NCI-H2081 treated with DMSO at 0.1 percent for 48 hours (cell line): Measurements from ENCODE around the gene SLC13A4.
A peak's percentile ranks its signal among the peaks of the same experiment; 100 is the strongest.
"Not testable (repeated sequence)": the region's sequence is repeated elsewhere in the genome, so short reads cannot be mapped to it uniquely, and the experiment has no call there.

Experiments used
- DNase-seq: peaks from one replicate; lab custom pipeline; 2025; lab: John Stamatoyannopoulos, UW

The SLC13A4 gene

GRCh38 chr7:135728136-135728669, at the start of gene SLC13A4:
TSS of gene SLC13A4 (minus strand) at chr7:135728186. CDS start at chr7:135727496, 690 bp downstream.
- DNase-seq = no peak

GRCh38 chr7:135775915-135776314, 47.9 kb upstream of the SLC13A4 start:
- not testable (repeated sequence) for DNase-seq

GRCh38 chr7:135775230-135775629, 47.2 kb upstream of the SLC13A4 start:
- DNase-seq = no peak

GRCh38 chr7:135774284-135774683, 46.3 kb upstream of the SLC13A4 start:
- DNase-seq = peak; percentile 95

- peak; percentile 98 for DNase-seq
Observed at GRCh38 chr7:135773464-135773863, 45.5 kb upstream of the SLC13A4 start.

GRCh38 chr7:135772639-135773222, 44.7 kb upstream of the SLC13A4 start:
- DNase-seq = no peak

- no peak for DNase-seq
Observed at GRCh38 chr7:135771961-135772638, 44.1 kb upstream of the SLC13A4 start.

GRCh38 chr7:135771051-135771450, 43.1 kb upstream of the SLC13A4 start:
- DNase-seq = no peak

GRCh38 chr7:135770139-135770710, 42.2 kb upstream of the SLC13A4 start:
- no peak for DNase-seq

- no peak for DNase-seq
Observed at GRCh38 chr7:135769005-135769802, 41.2 kb upstream of the SLC13A4 start.

- no peak for DNase-seq
Observed at GRCh38 chr7:135768467-135768866, 40.5 kb upstream of the SLC13A4 start.

GRCh38 chr7:135768064-135768463, 40.1 kb upstream of the SLC13A4 start:
- DNase-seq = no peak

GRCh38 chr7:135763261-135763660, 35.3 kb upstream of the SLC13A4 start:
- no peak for DNase-seq

- DNase-seq = no peak
Observed at GRCh38 chr7:135761751-135762488, 33.9 kb upstream of the SLC13A4 start.

- DNase-seq = no peak
Observed at GRCh38 chr7:135759532-135759931, 31.5 kb upstream of the SLC13A4 start.

- no peak for DNase-seq
Observed at GRCh38 chr7:135758531-135758932, 30.5 kb upstream of the SLC13A4 start.

GRCh38 chr7:135757719-135758411, 29.9 kb upstream of the SLC13A4 start:
- DNase-seq = no peak

GRCh38 chr7:135756191-135756590, 28.2 kb upstream of the SLC13A4 start:
- no peak for DNase-seq

GRCh38 chr7:135755351-135755753, 27.4 kb upstream of the SLC13A4 start:
- peak; percentile 91 for DNase-seq

- DNase-seq = no peak
Observed at GRCh38 chr7:135753616-135754413, 25.8 kb upstream of the SLC13A4 start.
